HEK293 (cell line): ENCODE results near the gene RCSD1.
A peak's percentile ranks its signal among the peaks of the same experiment; 100 is the strongest.

Source experiments
- CTCF ChIA-PET: fragments of 350-600 bp; formaldehyde crosslinking; extraction: SDS; loops from one replicate; lab custom pipeline; 2021; ENCODE audit warnings: antibody characterized with exemption; lab: Yijun Ruan, JAX
- POLR2A ChIA-PET: fragments of 300-600 bp; formaldehyde crosslinking; extraction: SDS; loops from one replicate; lab custom pipeline; 2020; ENCODE audit warnings: antibody characterized with exemption, inconsistent platforms; lab: Yijun Ruan, JAX
- H3K27ac ChIP-seq: fragments of 200-500 bp; sonication (Bioruptor generic); 2 replicates; pipeline ENCODE4 v1.5.1; 2014; ENCODE audit warnings: low read depth, low read length, control low read depth, inconsistent platforms; ENCODE audit errors: extremely low read depth
- H3K36me3 ChIP-seq, 2 experiments: fragments of 200-500 bp in 1 of 2; sonication (Bioruptor generic) in 1 of 2; 1 replicate in 1 of 2; 2 replicates in 1 of 2; pipeline ENCODE4 v1.5.1; 2014 to 2017; ENCODE audit warnings: inconsistent platforms in 2 of 2, low read length in 2 of 2; ENCODE audit not compliant: control insufficient read depth in 2 of 2, insufficient read depth in 1 of 2
- H3K4me1 ChIP-seq: fragments of 200-500 bp; sonication (Bioruptor generic); 2 replicates; pipeline ENCODE4 v1.5.1; 2014; ENCODE audit warnings: mild to moderate bottlenecking, low read length, inconsistent platforms; ENCODE audit not compliant: control insufficient read depth, insufficient read depth
- H3K4me3 ChIP-seq: 2 replicates; pipeline ENCODE4 v1.5.1; 2011; ENCODE audit warnings: low read depth, mild to moderate bottlenecking, control low read depth, low read length, moderate library complexity
- H3K9me3 ChIP-seq: fragments of 200-500 bp; sonication (Bioruptor generic); 2 replicates; pipeline ENCODE4 v1.5.1; 2014; ENCODE audit warnings: low read depth, low read length, inconsistent platforms; ENCODE audit not compliant: control insufficient read depth, insufficient read depth
- FEZF1 ChIP-seq: fragments of 450-650 bp; formaldehyde crosslinking; IDR thresholded peaks from 2 replicates; pipeline ENCODE4 v1.5.1; 2016; ENCODE audit warnings: missing biosample characterization, missing genetic modification characterization
- PRDM10 ChIP-seq: fragments of 450-650 bp; formaldehyde crosslinking; IDR thresholded peaks from 2 replicates; pipeline ENCODE4 v1.5.1; 2016; ENCODE audit warnings: missing biosample characterization, missing genetic modification characterization
- ZNF140 ChIP-seq: fragments of 450-650 bp; formaldehyde crosslinking; IDR thresholded peaks from 2 replicates; pipeline ENCODE4 v1.5.1; 2016; ENCODE audit warnings: missing biosample characterization, missing genetic modification characterization
- ZNF146 ChIP-seq: fragments of 450-650 bp; formaldehyde crosslinking; IDR thresholded peaks from 2 replicates; pipeline ENCODE4 v1.5.1; 2016; ENCODE audit warnings: missing biosample characterization, missing genetic modification characterization
- ZNF341 ChIP-seq: fragments of 450-650 bp; formaldehyde crosslinking; IDR thresholded peaks from 2 replicates; pipeline ENCODE4; 2016; ENCODE audit warnings: low read depth, missing biosample characterization, missing genetic modification characterization
- ZNF37A ChIP-seq: fragments of 450-650 bp; IDR thresholded peaks from 2 replicates; pipeline ENCODE4 v1.5.1; 2018; ENCODE audit warnings: missing biosample characterization, missing genetic modification characterization
- ZNF48 ChIP-seq: fragments of 450-650 bp; formaldehyde crosslinking; IDR thresholded peaks from 2 replicates; pipeline ENCODE4 v1.5.1; 2016; ENCODE audit warnings: missing biosample characterization, missing genetic modification characterization
- ZNF600 ChIP-seq: fragments of 450-650 bp; formaldehyde crosslinking; IDR thresholded peaks from 2 replicates; pipeline ENCODE4 v1.5.1; 2016; ENCODE audit warnings: missing biosample characterization, missing genetic modification characterization
- ZNF626 ChIP-seq: fragments of 450-650 bp; sonication (Bioruptor Pico); formaldehyde crosslinking; IDR thresholded peaks from 2 replicates; pipeline ENCODE4 v1.5.1; 2018; ENCODE audit warnings: missing biosample characterization, missing genetic modification characterization, inconsistent platforms
- ZNF654 ChIP-seq: fragments of 450-650 bp; formaldehyde crosslinking; IDR thresholded peaks from 2 replicates; pipeline ENCODE4 v1.5.1; 2016; ENCODE audit warnings: low read depth, missing biosample characterization, missing genetic modification characterization
- ZNF776 ChIP-seq: fragments of 450-650 bp; formaldehyde crosslinking; IDR thresholded peaks from 2 replicates; pipeline ENCODE4 v1.5.0; 2017; ENCODE audit warnings: missing biosample characterization, missing genetic modification characterization, borderline replicate concordance
- ZNF791 ChIP-seq: fragments of 450-650 bp; formaldehyde crosslinking; IDR thresholded peaks from 2 replicates; pipeline ENCODE4 v1.5.1; 2016; ENCODE audit warnings: missing biosample characterization, missing genetic modification characterization
- TF ChIP-seq, protein P1 (sequence below): fragments of 450-650 bp; formaldehyde crosslinking; IDR thresholded peaks from 2 replicates; pipeline ENCODE4 v1.5.1; 2016; ENCODE audit warnings: missing biosample characterization, missing genetic modification characterization
- TF ChIP-seq, protein P2 (sequence below): IDR thresholded peaks from 2 replicates; pipeline ENCODE4 v1.6.1; 2011; ENCODE audit warnings: mild to moderate bottlenecking, low read depth, low read length, borderline replicate concordance
- TF ChIP-seq, protein P3 (sequence below): fragments of 450-650 bp; formaldehyde crosslinking; conservative IDR thresholded peaks from 2 replicates; pipeline ENCODE4 v1.5.1; 2016; ENCODE audit warnings: low read depth, missing biosample characterization, missing genetic modification characterization

The RCSD1 gene

DNA sequence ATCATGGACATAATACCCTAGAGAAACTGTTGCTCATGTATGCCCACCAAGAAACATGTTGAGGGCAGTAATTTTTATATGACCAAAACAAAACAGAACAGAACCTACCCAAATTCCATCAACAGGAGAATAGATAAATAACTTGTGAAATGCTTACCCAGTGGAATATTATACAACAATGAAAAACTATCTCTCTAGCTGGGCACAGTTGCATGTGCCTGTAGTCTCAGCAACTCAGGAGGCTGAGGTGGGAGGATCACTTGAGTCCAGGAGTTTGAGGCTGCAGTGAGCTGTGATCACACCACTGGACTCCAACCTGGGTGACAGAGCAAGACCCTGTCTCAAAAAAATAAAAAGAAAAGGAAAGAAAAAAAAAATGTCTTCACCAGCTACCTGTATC lies 37.6 kb upstream of the RCSD1 start:
- Histone ChIP-seq H3K4me3 (no peak overlapping the region), H3K36me3 (no peaks in the 10 kb centered on the region), H3K4me1 (no peaks in the 10 kb centered on the region), H3K27ac (no peak overlapping the region), H3K9me3 (no peaks in the 10 kb centered on the region)
- ChIA-PET POLR2A (no interaction called here), CTCF (interaction anchor here (0.6 kb wide), 1 partner anchor 39 kb away, joined by 3 read pairs; the partner anchor contains the start of gene CREG1)
- TF ChIP-seq ZNF146 (peak; percentile 89), ZNF600 (tag by site-specific recombination) (no peak)
- TF ChIP-seq, protein P1, sequence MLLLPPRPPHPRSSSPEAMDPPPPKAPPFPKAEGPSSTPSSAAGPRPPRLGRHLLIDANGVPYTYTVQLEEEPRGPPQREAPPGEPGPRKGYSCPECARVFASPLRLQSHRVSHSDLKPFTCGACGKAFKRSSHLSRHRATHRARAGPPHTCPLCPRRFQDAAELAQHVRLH (tag by site-specific recombination), result 0 out of 2 replicates have a peak, but pooled peaks have one; percentile 53

GRCh38 chr1:167593860-167594259 lies 36.2 kb upstream of the RCSD1 start:
- ChIA-PET CTCF (interaction anchor here (1.0 kb wide), 1 partner anchor 94 kb away, joined by 3 read pairs; no protein-coding TSS in a partner anchor), POLR2A (no interaction called here)
- Histone ChIP-seq H3K9me3 (no peaks in the 10 kb centered on the region), H3K4me1 (no peaks in the 10 kb centered on the region), H3K4me3 (no peak overlapping the region), H3K36me3 (no peaks in the 10 kb centered on the region), H3K27ac (no peak overlapping the region)
- TF ChIP-seq ZNF37A (tag by site-specific recombination), result no peak
- no peak for TF ChIP-seq ZNF626 (tag by site-specific recombination)
- no peak for TF ChIP-seq PRDM10 (tag by site-specific recombination)

- ChIA-PET CTCF (interaction anchor here (0.6 to 1.5 kb wide), 2 partner anchors 93 to 468 kb away, joined by 3 to 10 read pairs; no protein-coding TSS in a partner anchor), POLR2A (no interaction called here)
- H3K27ac ChIP-seq, result no peak overlapping the region
- TF ChIP-seq ZNF791 (tag by site-specific recombination) (no peak), ZNF341 (no peak), ZNF654 (tag by site-specific recombination) (no peak), ZNF776 (tag by site-specific recombination) (no peak), FEZF1 (tag by site-specific recombination) (no peak)
- TF ChIP-seq, protein P2, sequence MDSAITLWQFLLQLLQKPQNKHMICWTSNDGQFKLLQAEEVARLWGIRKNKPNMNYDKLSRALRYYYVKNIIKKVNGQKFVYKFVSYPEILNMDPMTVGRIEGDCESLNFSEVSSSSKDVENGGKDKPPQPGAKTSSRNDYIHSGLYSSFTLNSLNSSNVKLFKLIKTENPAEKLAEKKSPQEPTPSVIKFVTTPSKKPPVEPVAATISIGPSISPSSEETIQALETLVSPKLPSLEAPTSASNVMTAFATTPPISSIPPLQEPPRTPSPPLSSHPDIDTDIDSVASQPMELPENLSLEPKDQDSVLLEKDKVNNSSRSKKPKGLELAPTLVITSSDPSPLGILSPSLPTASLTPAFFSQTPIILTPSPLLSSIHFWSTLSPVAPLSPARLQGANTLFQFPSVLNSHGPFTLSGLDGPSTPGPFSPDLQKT, result no peak
- H3K9me3 ChIP-seq, result no peaks in the 10 kb centered on the region
- no peaks in the 10 kb centered on the region for H3K4me1 ChIP-seq
- H3K4me3 ChIP-seq, result no peak overlapping the region
- H3K36me3 ChIP-seq, result no peaks in the 10 kb centered on the region
Measured at GRCh38 chr1:167594822-167595221, 35.2 kb upstream of the RCSD1 start.

GRCh38 chr1:167599957-167600581 lies 30.0 kb upstream of the RCSD1 start:
- Histone ChIP-seq H3K36me3 (no peaks in the 10 kb centered on the region), H3K9me3 (no peaks in the 10 kb centered on the region), H3K27ac (no peak overlapping the region), H3K4me3 (no peak overlapping the region), H3K4me1 (no peaks in the 10 kb centered on the region)
- CTCF ChIA-PET, result interaction anchor here (0.6 to 3.6 kb wide), 7 partner anchors 17 to 350 kb away, joined by 3 to 39 read pairs (median 3); no protein-coding TSS in a partner anchor
- POLR2A ChIA-PET, result interaction anchor here (0.6 to 1.2 kb wide), 2 partner anchors 117 to 336 kb away, joined by 3 to 4 read pairs; partner anchors contain the start of gene DCAF6
- TF ChIP-seq ZNF140 (tag by site-specific recombination) (no peak), ZNF48 (tag by site-specific recombination) (no peak)
- TF ChIP-seq, protein P3, sequence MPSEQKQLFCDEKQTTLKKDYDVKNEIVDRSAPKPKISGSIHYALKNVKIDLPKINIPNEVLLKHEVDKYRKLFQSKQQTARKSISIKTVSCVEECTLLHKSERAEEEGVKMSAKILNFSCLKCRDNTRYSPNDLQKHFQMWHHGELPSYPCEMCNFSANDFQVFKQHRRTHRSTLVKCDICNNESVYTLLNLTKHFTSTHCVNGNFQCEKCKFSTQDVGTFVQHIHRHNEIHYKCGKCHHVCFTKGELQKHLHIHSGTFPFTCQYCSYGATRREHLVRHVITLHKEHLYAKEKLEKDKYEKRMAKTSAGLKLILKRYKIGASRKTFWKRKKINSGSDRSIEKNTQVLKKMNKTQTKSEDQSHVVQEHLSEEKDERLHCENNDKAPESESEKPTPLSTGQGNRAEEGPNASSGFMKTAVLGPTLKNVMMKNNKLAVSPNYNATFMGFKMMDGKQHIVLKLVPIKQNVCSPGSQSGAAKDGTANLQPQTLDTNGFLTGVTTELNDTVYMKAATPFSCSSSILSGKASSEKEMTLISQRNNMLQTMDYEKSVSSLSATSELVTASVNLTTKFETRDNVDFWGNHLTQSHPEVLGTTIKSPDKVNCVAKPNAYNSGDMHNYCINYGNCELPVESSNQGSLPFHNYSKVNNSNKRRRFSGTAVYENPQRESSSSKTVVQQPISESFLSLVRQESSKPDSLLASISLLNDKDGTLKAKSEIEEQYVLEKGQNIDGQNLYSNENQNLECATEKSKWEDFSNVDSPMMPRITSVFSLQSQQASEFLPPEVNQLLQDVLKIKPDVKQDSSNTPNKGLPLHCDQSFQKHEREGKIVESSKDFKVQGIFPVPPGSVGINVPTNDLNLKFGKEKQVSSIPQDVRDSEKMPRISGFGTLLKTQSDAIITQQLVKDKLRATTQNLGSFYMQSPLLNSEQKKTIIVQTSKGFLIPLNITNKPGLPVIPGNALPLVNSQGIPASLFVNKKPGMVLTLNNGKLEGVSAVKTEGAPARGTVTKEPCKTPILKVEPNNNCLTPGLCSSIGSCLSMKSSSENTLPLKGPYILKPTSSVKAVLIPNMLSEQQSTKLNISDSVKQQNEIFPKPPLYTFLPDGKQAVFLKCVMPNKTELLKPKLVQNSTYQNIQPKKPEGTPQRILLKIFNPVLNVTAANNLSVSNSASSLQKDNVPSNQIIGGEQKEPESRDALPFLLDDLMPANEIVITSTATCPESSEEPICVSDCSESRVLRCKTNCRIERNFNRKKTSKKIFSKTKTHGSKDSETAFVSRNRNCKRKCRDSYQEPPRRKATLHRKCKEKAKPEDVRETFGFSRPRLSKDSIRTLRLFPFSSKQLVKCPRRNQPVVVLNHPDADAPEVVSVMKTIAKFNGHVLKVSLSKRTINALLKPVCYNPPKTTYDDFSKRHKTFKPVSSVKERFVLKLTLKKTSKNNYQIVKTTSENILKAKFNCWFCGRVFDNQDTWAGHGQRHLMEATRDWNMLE, result no peak
